GM12878 (cell line): ENCODE data around the gene PFN3. TPM values are rescaled to one million over a fixed set of nuclear protein-coding genes. Genes with fewer than 3 reads are reported as not detected.
A peak's percentile ranks its signal among the peaks of the same experiment; 100 is the strongest.

Source experiments
- ATF3 ChIP-seq: IDR thresholded peaks from 2 replicates; pipeline ENCODE4 v1.6.1; 2011; ENCODE audit warnings: low read depth, mild to moderate bottlenecking, low read length, moderate library complexity, borderline replicate concordance; ENCODE audit errors: extremely low read depth
- BHLHE40 ChIP-seq, 2 experiments: fragments of 450-650 bp in 1 of 2; IDR thresholded peaks; 2 replicates each; pipeline ENCODE4 v1.6.1; 2011 to 2017; ENCODE audit warnings: low read depth in 2 of 2, borderline replicate concordance in 1 of 2, improper control_type of control experiment in 1 of 2, low read length in 1 of 2, mild to moderate bottlenecking in 1 of 2
- BMI1 ChIP-seq: fragments of 450-650 bp; IDR thresholded peaks from 2 replicates; pipeline ENCODE4 v1.6.1; 2016; ENCODE audit warnings: mild to moderate bottlenecking, moderate library complexity, borderline replicate concordance
- CEBPB ChIP-seq, 2 experiments: fragments of 150-350 bp in 1 of 2; IDR thresholded peaks; 2 replicates each; pipeline ENCODE4 v1.6.1; 2012 to 2014; ENCODE audit warnings: low read depth in 2 of 2, low read length in 2 of 2, borderline replicate concordance in 1 of 2, inconsistent platforms in 1 of 2
- FOXK2 ChIP-seq: fragments of 450-650 bp; IDR thresholded peaks from 2 replicates; pipeline ENCODE4 v1.6.1; 2017; ENCODE audit warnings: mild to moderate bottlenecking, moderate library complexity
- JUND ChIP-seq: IDR thresholded peaks from 2 replicates; pipeline ENCODE4 v1.6.1; 2012; ENCODE audit warnings: low read depth, mild to moderate bottlenecking, low read length, improper control_type of control experiment, moderate library complexity
- LARP7 ChIP-seq: fragments of 450-650 bp; IDR thresholded peaks from 2 replicates; pipeline ENCODE4 v1.6.1; 2017; ENCODE audit warnings: mild to moderate bottlenecking
- MTA3 ChIP-seq: IDR thresholded peaks from 2 replicates; pipeline ENCODE4 v1.6.1; 2012; ENCODE audit warnings: low read length, inconsistent platforms, borderline replicate concordance
- MXI1 ChIP-seq: fragments of 150-350 bp; IDR thresholded peaks from 2 replicates; pipeline ENCODE4 v1.6.1; 2011; ENCODE audit warnings: low read depth, mild to moderate bottlenecking, inconsistent platforms, low read length, improper control_type of control experiment
- NR2C2 ChIP-seq: IDR thresholded peaks from 2 replicates; pipeline ENCODE4 v1.6.1; 2011; ENCODE audit warnings: borderline replicate concordance, low read depth; ENCODE audit not compliant: control insufficient read depth, insufficient read length
- PAX8 ChIP-seq: fragments of 450-650 bp; IDR thresholded peaks from 2 replicates; pipeline ENCODE4 v1.6.1; 2017; ENCODE audit warnings: mild to moderate bottlenecking, moderate library complexity
- RAD21 ChIP-seq: IDR thresholded peaks from 2 replicates; pipeline ENCODE4 v1.6.1; 2011; ENCODE audit warnings: mild to moderate bottlenecking, low read depth, low read length, moderate library complexity; ENCODE audit not compliant: insufficient read depth
- RAD51 ChIP-seq: fragments of 450-650 bp; IDR thresholded peaks from 2 replicates; pipeline ENCODE4 v1.6.1; 2016; ENCODE audit warnings: moderate library complexity, mild to moderate bottlenecking, inconsistent platforms
- RCOR1 ChIP-seq: conservative IDR thresholded peaks from 2 replicates; pipeline ENCODE4 v1.6.1; 2012; ENCODE audit warnings: low read depth, low read length, improper control_type of control experiment
- RELA ChIP-seq: fragments of 450-650 bp; IDR thresholded peaks from 2 replicates; pipeline ENCODE4 v1.8.0; 2014; ENCODE audit warnings: borderline replicate concordance; ENCODE audit not compliant: partially characterized antibody
- RELB ChIP-seq: fragments of 450-650 bp; IDR thresholded peaks from 2 replicates; pipeline ENCODE4 v1.6.1; 2017; ENCODE audit warnings: low read depth, mild to moderate bottlenecking, moderate library complexity
- SMAD1 ChIP-seq: fragments of 450-650 bp; IDR thresholded peaks from 2 replicates; pipeline ENCODE4 v1.6.1; 2018; ENCODE audit warnings: mild to moderate bottlenecking, low read depth; ENCODE audit not compliant: partially characterized antibody
- SREBF2 ChIP-seq: IDR thresholded peaks from 2 replicates; pipeline ENCODE4 v1.6.1; 2012; ENCODE audit warnings: mild to moderate bottlenecking, low read length
- TAF1 ChIP-seq: IDR thresholded peaks from 2 replicates; pipeline ENCODE4 v1.6.1; 2011; ENCODE audit warnings: mild to moderate bottlenecking, low read depth, low read length, borderline replicate concordance
- TCF7 ChIP-seq: IDR thresholded peaks from 2 replicates; pipeline ENCODE4 v1.6.1; 2014; ENCODE audit warnings: antibody characterized with exemption, borderline replicate concordance
- ZBTB33 ChIP-seq: fragments of 450-650 bp; IDR thresholded peaks from 2 replicates; pipeline ENCODE4 v1.6.1; 2017; ENCODE audit warnings: mild to moderate bottlenecking
- ZNF687 ChIP-seq: fragments of 450-650 bp; IDR thresholded peaks from 2 replicates; pipeline ENCODE4 v1.6.1; 2017; ENCODE audit warnings: mild to moderate bottlenecking, moderate library complexity
- polyA plus RNA-seq, 11 experiments: library from polyadenylated mRNA; depleted of rRNA in 4 of 11; unstranded in 6 of 11; stranded (reverse) in 5 of 11; fragments of >200 nt; fragmentation: Nextera tagmentation in 4 of 11; fragmentation: Illumina TruSeq in 1 of 11; extraction: Ambion mirVana in 4 of 11; extraction: Trizol in 1 of 11; gene quantifications; 1 replicate in 1 of 11; 2 replicates in 10 of 11; pipeline versions ENCODE4 v1.2.1 to v1.2.3, GENCODE V29; 2011 to 2016; ENCODE audit warnings: inconsistent platforms in 2 of 11, missing spikeins in 2 of 11, low read depth in 1 of 11
- total RNA-seq, 4 experiments: library from RNA; depleted of rRNA in 3 of 4; stranded (reverse); fragments of >200 nt in 3 of 4; fragmentation: Illumina TruSeq in 1 of 4; extraction: Trizol in 1 of 4; gene quantifications; 2 replicates each; pipeline versions ENCODE4 v1.2.1 to v1.2.3, GENCODE V29; 2013 to 2021

PFN3 gene
- total and polyA plus RNA-seq, 10 of the 15 experiments (the other 5 are each of a cell fraction or from before 2014, with no cell fraction given): not detected

- TF ChIP-seq RELA (peak; percentile 39), JUND (no peak), TCF7 (no peak), LARP7 (peak; percentile 67), BHLHE40 (IDR thresholded peaks at IDR 0.05; ENCODE audit: borderline replicate concordance in 1 of 2, low read depth in 2 of 2, low read length in 1 of 2) (peak; percentile 90 to 94; a peak in 3 of 4 replicates), NR2C2 (no peak), RCOR1 (0 out of 2 replicates have a peak, but pooled peaks have one; percentile 67), MTA3 (no peak), RAD21 (no peak), TAF1 (peak; percentile 58; the same call in 1 of the 2 replicates), MXI1 (peak; percentile 86), FOXK2 (peak; percentile 52; the same call in 1 of the 2 replicates), ZBTB33 (no peak), SMAD1 (no peak), RAD51 (no peak), ZNF687 (peak; percentile 59), PAX8 (no peak), SREBF2 (no peak), BMI1 (peak; percentile 78), CEBPB (IDR thresholded peaks at IDR 0.05; ENCODE audit: borderline replicate concordance in 1 of 2, low read depth in 2 of 2, low read length in 2 of 2) (no peak), RELB (peak; percentile 84), ATF3 (no peak)
These were observed 42.8 kb downstream of the PFN3 start, which contains the start of gene RGS14 (continued) for GRCh38 chr5:177357459-177358351.
